ENCODE data around the gene IL13.

Gene IL13

GRCh38 chr5:132669966-132670882 lies 12.3 kb downstream of the IL13 start:
- Histone ChIP-seq H3K4me1 (ENCODE audit: control insufficient read depth, insufficient read depth, low read length) (no peaks in the 10 kb centered on the region), H3K27me3 (ENCODE audit: control insufficient read depth, insufficient read depth, low read length, poor library complexity, severe bottlenecking) (no peaks in the 10 kb centered on the region), H3K36me3 (ENCODE audit: control insufficient read depth, insufficient read depth, low read length) (no peaks in the 10 kb centered on the region), H3K9me3 (ENCODE audit: control insufficient read depth, low read length) (peaks cover 3% of the 10 kb centered on the region), H3K27ac (ENCODE audit: insufficient read depth, low read depth, low read length, poor library complexity, severe bottlenecking) (no peak overlapping the region), H3K4me3 (ENCODE audit: insufficient read depth, low read depth, low read length) (no peak overlapping the region)
- WGBS, 2 experiments = 85 to 87% methylated on average over 16 of the region's 16 CpGs

GRCh38 chr5:132671000-132671399 lies 13.0 kb downstream of the IL13 start:
- H3K36me3 ChIP-seq (ENCODE audit: control insufficient read depth, insufficient read depth, low read length) = no peaks in the 10 kb centered on the region
- peaks cover 3% of the 10 kb centered on the region for H3K9me3 ChIP-seq (ENCODE audit: control insufficient read depth, low read length)
- no peak overlapping the region for H3K4me3 ChIP-seq (ENCODE audit: insufficient read depth, low read depth, low read length)
- WGBS, 2 experiments = 91 to 93% methylated on average over 3 of the region's 3 CpGs
- no peaks in the 10 kb centered on the region for H3K4me1 ChIP-seq (ENCODE audit: control insufficient read depth, insufficient read depth, low read length)
- H3K27me3 ChIP-seq (ENCODE audit: control insufficient read depth, insufficient read depth, low read length, poor library complexity, severe bottlenecking) = no peaks in the 10 kb centered on the region
- no peak overlapping the region for H3K27ac ChIP-seq (ENCODE audit: insufficient read depth, low read depth, low read length, poor library complexity, severe bottlenecking)

GRCh38 chr5:132673488-132673887 lies 15.5 kb downstream of the IL13 start:
- WGBS, 2 experiments = 82 to 100% methylated on average over 1 of the region's 1 CpG
- no peak overlapping the region for H3K27ac ChIP-seq (ENCODE audit: insufficient read depth, low read depth, low read length, poor library complexity, severe bottlenecking)
- H3K27me3 ChIP-seq (ENCODE audit: control insufficient read depth, insufficient read depth, low read length, poor library complexity, severe bottlenecking) = no peaks in the 10 kb centered on the region
- H3K4me1 ChIP-seq (ENCODE audit: control insufficient read depth, insufficient read depth, low read length) = no peaks in the 10 kb centered on the region
- no peak overlapping the region for H3K4me3 ChIP-seq (ENCODE audit: insufficient read depth, low read depth, low read length)
- no peaks in the 10 kb centered on the region for H3K36me3 ChIP-seq (ENCODE audit: control insufficient read depth, insufficient read depth, low read length)
- H3K9me3 ChIP-seq (ENCODE audit: control insufficient read depth, low read length) = peaks cover 3% of the 10 kb centered on the region

- Histone ChIP-seq H3K27ac (ENCODE audit: insufficient read depth, low read depth, low read length, poor library complexity, severe bottlenecking) (no peak within 1 kb of the TSS), H3K36me3 (ENCODE audit: control insufficient read depth, insufficient read depth, low read length) (no peaks in the 10 kb centered on the region), H3K9me3 (ENCODE audit: control insufficient read depth, low read length) (peaks cover 3% of the 10 kb centered on the region), H3K4me3 (ENCODE audit: insufficient read depth, low read depth, low read length) (no peak within 1 kb of the TSS), H3K27me3 (ENCODE audit: control insufficient read depth, insufficient read depth, low read length, poor library complexity, severe bottlenecking) (no peaks in the 10 kb centered on the region), H3K4me1 (ENCODE audit: control insufficient read depth, insufficient read depth, low read length) (no peaks in the 10 kb centered on the region)
- 91 to 93% methylated on average over 14 of the region's 14 CpGs for WGBS, 2 experiments
These were observed 16.1 kb downstream of the IL13 start, which contains the start of gene IL4 for GRCh38 chr5:132673939-132674630. IL4 (plus strand) TSS chr5:132673989; CDS start chr5:132674051, 62 bp downstream.

- Histone ChIP-seq H3K9me3 (ENCODE audit: control insufficient read depth, low read length) (peaks cover 3% of the 10 kb centered on the region), H3K27me3 (ENCODE audit: control insufficient read depth, insufficient read depth, low read length, poor library complexity, severe bottlenecking) (no peaks in the 10 kb centered on the region), H3K36me3 (ENCODE audit: control insufficient read depth, insufficient read depth, low read length) (no peaks in the 10 kb centered on the region), H3K4me3 (ENCODE audit: insufficient read depth, low read depth, low read length) (no peak overlapping the region), H3K27ac (ENCODE audit: insufficient read depth, low read depth, low read length, poor library complexity, severe bottlenecking) (no peak overlapping the region), H3K4me1 (ENCODE audit: control insufficient read depth, insufficient read depth, low read length) (no peaks in the 10 kb centered on the region)
- WGBS, 2 experiments = 91% methylated on average over 13 of the region's 13 CpGs
These were observed 16.9 kb downstream of the IL13 start for GRCh38 chr5:132674671-132675506.

GRCh38 chr5:132675936-132676689 lies 18.1 kb downstream of the IL13 start:
- Histone ChIP-seq H3K4me1 (ENCODE audit: control insufficient read depth, insufficient read depth, low read length) (no peaks in the 10 kb centered on the region), H3K27me3 (ENCODE audit: control insufficient read depth, insufficient read depth, low read length, poor library complexity, severe bottlenecking) (no peaks in the 10 kb centered on the region), H3K27ac (ENCODE audit: insufficient read depth, low read depth, low read length, poor library complexity, severe bottlenecking) (no peak overlapping the region), H3K36me3 (ENCODE audit: control insufficient read depth, insufficient read depth, low read length) (no peaks in the 10 kb centered on the region), H3K9me3 (ENCODE audit: control insufficient read depth, low read length) (peaks cover under 1% of the 10 kb centered on the region), H3K4me3 (ENCODE audit: insufficient read depth, low read depth, low read length) (no peak overlapping the region)
- WGBS, 2 experiments = 94 to 96% methylated on average over 11 of the region's 11 CpGs

- H3K4me3 ChIP-seq (ENCODE audit: insufficient read depth, low read depth, low read length) = no peak overlapping the region
- 68 to 75% methylated on average over 7 of the region's 7 CpGs for WGBS, 2 experiments
- no peaks in the 10 kb centered on the region for H3K4me1 ChIP-seq (ENCODE audit: control insufficient read depth, insufficient read depth, low read length)
- H3K9me3 ChIP-seq (ENCODE audit: control insufficient read depth, low read length) = no peaks in the 10 kb centered on the region
- H3K27ac ChIP-seq (ENCODE audit: insufficient read depth, low read depth, low read length, poor library complexity, severe bottlenecking) = no peak overlapping the region
- H3K27me3 ChIP-seq (ENCODE audit: control insufficient read depth, insufficient read depth, low read length, poor library complexity, severe bottlenecking) = no peaks in the 10 kb centered on the region
- H3K36me3 ChIP-seq (ENCODE audit: control insufficient read depth, insufficient read depth, low read length) = no peaks in the 10 kb centered on the region
These were observed 19.2 kb downstream of the IL13 start for GRCh38 chr5:132677191-132677590.

- Histone ChIP-seq H3K9me3 (ENCODE audit: control insufficient read depth, low read length) (no peaks in the 10 kb centered on the region), H3K27ac (ENCODE audit: insufficient read depth, low read depth, low read length, poor library complexity, severe bottlenecking) (no peak overlapping the region), H3K27me3 (ENCODE audit: control insufficient read depth, insufficient read depth, low read length, poor library complexity, severe bottlenecking) (no peaks in the 10 kb centered on the region), H3K4me3 (ENCODE audit: insufficient read depth, low read depth, low read length) (no peak overlapping the region), H3K36me3 (ENCODE audit: control insufficient read depth, insufficient read depth, low read length) (no peaks in the 10 kb centered on the region), H3K4me1 (ENCODE audit: control insufficient read depth, insufficient read depth, low read length) (no peaks in the 10 kb centered on the region)
- WGBS, 2 experiments = 91 to 92% methylated on average over 14 of the region's 15 CpGs
These were observed 19.9 kb downstream of the IL13 start for GRCh38 chr5:132677682-132678400.

- no peaks in the 10 kb centered on the region for H3K27me3 ChIP-seq (ENCODE audit: control insufficient read depth, insufficient read depth, low read length, poor library complexity, severe bottlenecking)
- H3K27ac ChIP-seq (ENCODE audit: insufficient read depth, low read depth, low read length, poor library complexity, severe bottlenecking) = no peak overlapping the region
- WGBS, 2 experiments = 94 to 98% methylated on average over 1 of the region's 1 CpG
These were observed 20.8 kb downstream of the IL13 start for GRCh38 chr5:132678735-132679134.

More at GRCh38 chr5:132678735-132679134, 20.8 kb downstream of the IL13 start:
- no peaks in the 10 kb centered on the region for H3K36me3 ChIP-seq (ENCODE audit: control insufficient read depth, insufficient read depth, low read length)
- H3K4me3 ChIP-seq (ENCODE audit: insufficient read depth, low read depth, low read length) = no peak overlapping the region
- no peaks in the 10 kb centered on the region for H3K4me1 ChIP-seq (ENCODE audit: control insufficient read depth, insufficient read depth, low read length)
- no peaks in the 10 kb centered on the region for H3K9me3 ChIP-seq (ENCODE audit: control insufficient read depth, low read length)

Data from ectodermal cell (in vitro differentiated cells).